Measurements from ENCODE around the gene KIFAP3. TPM values are rescaled to one million over a fixed set of nuclear protein-coding genes. Genes with fewer than 3 reads are reported as not detected.

Gene KIFAP3
- total RNA-seq, 1 experiment from 2014 or later, result 3.8 TPM

- Histone ChIP-seq H3K4me2 (ENCODE audit: insufficient read depth, insufficient read length, low read length) (no peak overlapping the region), H3K27ac (ENCODE audit: insufficient read length, low read depth, low read length) (no peak overlapping the region), H3K56ac (ENCODE audit: insufficient read length, low read depth, low read length) (no peak overlapping the region), H3K9me3 (ENCODE audit: control insufficient read depth, low read depth, low read length) (no peaks in the 10 kb centered on the region), H3T11ph (ENCODE audit: low read length) (no peak overlapping the region), H3K23me2 (ENCODE audit: insufficient read length, low read depth, low read length, poor library complexity, severe bottlenecking) (no peaks in the 10 kb centered on the region), H4K20me1 (ENCODE audit: control insufficient read depth, insufficient read depth, insufficient read length) (no peaks in the 10 kb centered on the region), H4K8ac (replicated peaks; ENCODE audit: insufficient read length, low read depth, low read length) (no peak overlapping the region), H2AK5ac (ENCODE audit: insufficient read length, low read length) (no peak overlapping the region), H3K79me1 (ENCODE audit: insufficient read depth, low read depth, low read length, poor library complexity, severe bottlenecking) (no peaks in the 10 kb centered on the region), H2AFZ (ENCODE audit: low read length) (no peak overlapping the region), H3K27me3 (ENCODE audit: insufficient read depth, low read length) (no peaks in the 10 kb centered on the region), H3K14ac (ENCODE audit: insufficient read depth, low read length) (no peak overlapping the region), H3K23ac (ENCODE audit: insufficient read length, low read depth, low read length) (no peak overlapping the region), H3K18ac (ENCODE audit: insufficient read length, low read depth, low read length) (no peak overlapping the region), H2BK20ac (ENCODE audit: low read depth, low read length, poor library complexity, severe bottlenecking) (no peak overlapping the region), H2BK15ac (ENCODE audit: low read depth, low read length) (no peak overlapping the region), H2BK120ac (ENCODE audit: low read depth, low read length, poor library complexity, severe bottlenecking) (no peak overlapping the region), H3K4me1 (ENCODE audit: insufficient read depth, low read length) (no peaks in the 10 kb centered on the region), H3K4ac (ENCODE audit: low read depth, low read length) (no peak overlapping the region), H4K5ac (ENCODE audit: insufficient read length, low read depth, low read length) (no peak overlapping the region), H3K9ac (ENCODE audit: extremely low read depth, insufficient read length, low read length) (no peak overlapping the region), H2BK12ac (ENCODE audit: insufficient read length, low read depth, low read length) (no peak overlapping the region), H3K79me2 (ENCODE audit: insufficient read depth, low read length) (no peaks in the 10 kb centered on the region), H2BK5ac (ENCODE audit: insufficient read length, low read length) (no peak overlapping the region), H4K91ac (ENCODE audit: insufficient read length, low read depth, low read length) (no peak overlapping the region)
- H3K4me3 Mint-ChIP-seq, result no peak overlapping the region
- H3K4me1 Mint-ChIP-seq, result no peaks in the 10 kb centered on the region
- no peak for DNase-seq
- peaks cover 1% of the 10 kb centered on the region; the same call in 1 of the 2 replicates for H3K27me3 Mint-ChIP-seq (ENCODE audit: low read depth)
- peaks cover 0 to 2% of the 10 kb centered on the region in 2 experiments; a peak in 2 of 5 replicates for H3K9me3 Mint-ChIP-seq
- no peak overlapping the region for H3K27ac Mint-ChIP-seq
- no peak for TF ChIP-seq CTCF (conservative IDR thresholded peaks at IDR 0.05)
- H3K36me3 Mint-ChIP-seq (ENCODE audit: insufficient read depth in 1 of 3, low read depth in 3 of 3), result no peaks in the 10 kb centered on the region
These were observed 167.6 kb downstream of the KIFAP3 start for GRCh38 chr1:169906938-169907337.

Data from H9 (cell line).